DLD1 (cell line): ENCODE results near the gene CYP1B1.

ENCODE experiments used
- in situ Hi-C: cut with HindIII; loops from 2 replicates; pipeline ENCODE4 v1.10.0; 2017; ENCODE audit warnings: low sequenced_read_pairs

Gene CYP1B1

GRCh38 chr2:38076710-38077430 is 919 bp upstream of the CYP1B1 start:
- in situ Hi-C loops, result no loop called here

GRCh38 chr2:38076152-38076709 is 280 bp upstream of the CYP1B1 start:
- in situ Hi-C loops, result no loop called here

DNA sequence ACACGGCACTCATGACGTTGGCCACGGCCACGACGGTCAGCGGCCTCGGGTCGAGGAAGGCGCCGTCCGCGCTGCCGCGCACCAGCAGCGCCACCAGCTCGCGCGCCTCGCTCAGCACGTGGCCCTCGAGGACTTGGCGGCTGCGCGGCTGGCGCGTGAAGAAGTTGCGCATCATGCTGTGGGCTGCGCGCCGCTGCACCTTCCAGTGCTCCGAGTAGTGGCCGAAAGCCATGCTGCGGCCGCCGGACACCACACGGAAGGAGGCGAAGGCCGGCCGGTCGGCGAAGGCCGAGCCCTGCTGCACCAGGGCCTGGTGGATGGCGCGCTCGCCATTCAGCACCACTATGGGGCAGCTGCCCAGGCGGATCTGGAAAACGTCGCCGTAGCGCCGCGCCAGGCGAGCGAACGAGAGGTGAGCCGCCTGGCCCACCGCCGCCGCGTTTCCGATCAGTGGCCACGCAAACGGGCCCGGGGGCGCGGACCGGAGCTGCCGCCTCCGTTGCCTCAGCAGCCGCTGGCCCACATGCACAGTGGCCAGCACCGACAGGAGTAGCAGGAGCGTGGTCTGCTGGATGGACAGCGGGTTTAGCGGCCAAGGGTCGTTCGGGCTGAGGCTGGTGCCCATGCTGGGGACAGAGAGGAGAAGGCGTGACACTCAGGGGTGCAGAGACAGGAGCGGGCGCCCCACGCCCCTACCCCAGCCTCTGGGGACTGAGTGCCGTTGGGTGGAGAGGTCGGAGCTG is 1.0 kb downstream of the CYP1B1 start:
- in situ Hi-C loops, result no loop called here

DNA sequence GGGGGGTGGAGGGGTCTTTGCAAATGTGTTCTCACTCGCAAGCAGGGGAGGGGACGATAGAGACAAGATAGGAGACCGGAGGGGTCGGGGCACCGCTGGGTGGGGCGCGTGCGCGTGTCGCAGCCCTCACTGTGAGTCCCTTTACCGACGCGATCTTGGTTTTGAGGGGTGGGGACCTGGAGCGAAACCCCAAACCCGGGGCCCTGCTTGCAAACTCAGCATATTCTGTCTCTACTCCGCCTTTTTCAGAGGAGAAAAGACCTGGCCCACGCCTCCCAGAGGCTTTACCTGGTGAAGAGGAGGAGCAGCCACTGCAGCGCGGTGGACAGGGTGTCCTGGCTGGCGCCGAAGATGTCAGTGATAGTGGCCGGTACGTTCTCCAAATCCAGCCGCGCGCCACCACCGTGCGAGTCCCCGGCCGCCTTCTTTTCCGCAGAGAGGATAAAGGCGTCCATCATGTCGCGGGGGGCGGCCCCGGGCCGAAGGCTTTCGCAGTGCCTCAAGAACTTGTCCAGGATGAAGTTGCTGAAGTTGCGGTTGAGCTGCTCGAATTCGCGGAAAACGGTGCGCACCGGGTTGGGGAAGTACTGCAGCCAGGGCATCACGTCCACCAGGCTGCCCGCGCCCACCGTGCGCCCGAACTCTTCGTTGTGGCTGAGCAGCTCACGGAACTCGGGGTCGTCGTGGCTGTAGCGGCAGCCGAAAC is 1.7 kb downstream of the CYP1B1 start:
- in situ Hi-C loops, result no loop called here

DNA sequence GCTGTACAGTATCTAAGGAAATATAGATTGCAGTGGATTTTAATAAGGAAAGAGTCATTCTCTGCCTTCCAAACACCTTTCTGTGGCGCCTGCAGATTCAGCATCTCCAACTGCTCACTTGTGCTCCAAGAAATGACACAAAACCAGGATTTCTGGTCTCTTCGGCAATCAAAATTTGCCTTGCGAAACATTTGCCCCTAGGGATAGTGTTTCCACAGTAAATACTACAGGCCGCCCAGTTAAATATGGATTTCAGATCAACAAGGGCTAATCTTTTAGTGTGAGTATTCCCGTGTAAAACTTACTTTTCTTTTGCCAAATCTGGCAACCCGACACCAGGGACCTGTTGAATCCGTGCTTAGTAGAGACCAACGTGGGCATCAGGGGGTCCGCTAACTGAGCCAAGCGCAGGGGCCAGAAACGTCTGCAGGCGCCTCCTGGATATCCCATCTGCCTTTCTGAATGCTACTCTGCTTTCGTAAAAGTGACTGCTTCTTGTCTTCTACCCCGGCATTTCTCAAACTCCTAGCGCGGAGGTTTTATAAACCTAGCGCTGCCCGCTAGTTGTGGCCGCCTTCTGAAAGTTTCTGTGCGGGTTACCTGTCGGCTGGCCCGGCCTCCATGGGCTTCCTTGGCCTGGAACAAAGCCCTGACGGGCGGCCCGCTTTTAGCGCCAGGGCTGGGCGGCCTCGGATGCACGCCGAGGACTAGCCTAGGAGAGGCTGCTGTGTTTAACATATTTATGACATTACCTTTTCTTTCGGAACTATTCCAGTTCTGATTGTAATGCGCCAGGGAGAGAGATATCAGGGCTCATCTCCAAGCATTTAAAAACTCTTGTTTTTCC is 2.5 kb downstream of the CYP1B1 start:
- in situ Hi-C loops, result no loop called here

DNA sequence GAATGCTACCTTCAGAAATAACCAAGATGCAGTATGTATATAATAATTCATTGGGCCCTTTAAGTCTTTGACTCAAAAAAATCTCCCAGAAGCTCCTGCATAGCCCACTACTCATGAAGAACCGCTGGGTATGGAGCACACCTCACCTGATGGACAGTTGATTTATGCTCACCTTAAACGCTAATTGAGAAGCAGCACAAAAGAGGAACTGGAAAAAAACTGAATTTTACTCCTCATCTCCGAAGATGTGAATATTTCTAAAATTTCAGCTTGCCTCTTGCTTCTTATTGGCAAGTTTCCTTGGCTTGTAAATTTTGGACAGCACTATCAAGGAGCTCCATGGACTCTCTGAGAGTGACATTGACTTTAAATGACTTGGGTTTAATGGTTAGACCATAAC is 5.5 kb downstream of the CYP1B1 start:
- in situ Hi-C loops, result no loop called here

GRCh38 chr2:38068234-38068633 is 7.7 kb downstream of the CYP1B1 start:
- in situ Hi-C loops, result loop anchor here (5.0 kb wide), 1 partner anchor 89 kb away; no protein-coding TSS in a partner anchor

GRCh38 chr2:38066421-38067115 is 9.4 kb downstream of the CYP1B1 start:
- in situ Hi-C loops, result loop anchor here (5.0 kb wide), 1 partner anchor 91 kb away; no protein-coding TSS in a partner anchor

DNA sequence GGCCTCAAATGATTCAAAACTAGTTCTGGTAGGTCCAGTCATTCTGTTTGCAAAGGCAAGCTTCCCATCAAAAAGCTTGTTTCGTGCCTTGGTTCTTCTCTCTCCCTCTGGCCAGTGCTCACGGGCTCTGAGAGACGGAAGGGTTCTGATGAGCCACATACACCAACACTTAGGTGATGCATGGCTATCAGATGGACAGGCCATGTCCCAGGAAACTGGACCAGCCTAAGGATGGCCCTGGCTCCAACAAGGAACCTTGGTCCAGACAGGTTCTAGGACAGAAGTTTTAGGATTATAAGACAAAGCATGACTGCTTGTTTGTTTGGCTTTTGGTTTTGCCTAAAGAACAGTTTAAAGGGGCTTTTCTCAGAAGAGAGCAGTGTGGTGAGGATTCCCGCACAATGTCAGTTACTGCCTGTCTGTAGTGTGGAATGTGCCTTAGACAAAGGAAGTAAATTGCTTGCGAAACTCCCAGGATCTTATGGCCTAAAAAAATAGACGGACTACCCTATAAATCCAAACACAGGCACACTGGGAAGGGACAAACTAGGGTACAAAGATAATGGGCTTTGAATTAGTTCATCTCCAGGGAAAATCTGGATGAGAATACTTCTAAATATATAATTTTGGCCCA is 10.3 kb downstream of the CYP1B1 start:
- in situ Hi-C loops, result loop anchor here (5.0 kb wide), 1 partner anchor 92 kb away; no protein-coding TSS in a partner anchor

DNA sequence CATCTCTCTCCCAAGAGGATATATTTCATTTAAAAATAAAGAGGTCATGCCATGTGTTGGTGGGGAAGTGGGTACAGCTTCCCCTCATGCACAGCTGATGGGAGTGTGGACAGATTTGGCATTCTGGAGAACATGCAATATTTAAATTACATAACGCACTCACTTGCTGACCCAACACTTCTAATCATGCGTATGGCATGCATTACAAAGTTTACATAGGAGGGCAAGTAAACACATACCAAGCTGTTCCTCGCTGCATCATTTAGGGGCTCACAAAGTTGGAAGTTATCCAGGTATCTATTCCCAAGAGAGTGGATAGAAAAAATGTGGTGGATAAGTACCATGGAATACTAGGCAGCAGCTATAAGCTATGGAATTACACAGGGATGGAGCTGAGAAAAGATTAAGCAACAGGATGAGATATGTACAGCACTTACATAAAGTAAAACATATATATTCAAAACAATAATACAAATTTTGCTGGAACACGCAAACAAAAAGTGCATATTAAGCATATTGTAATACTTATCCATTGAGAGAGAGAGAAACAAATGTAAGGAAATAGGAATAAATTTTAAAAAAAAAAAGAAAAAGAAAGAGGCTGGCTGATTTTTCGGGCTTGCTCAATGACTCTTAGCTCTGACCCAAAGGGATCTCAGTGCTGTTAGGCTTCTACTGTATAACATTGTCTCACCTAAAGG is 11.0 kb downstream of the CYP1B1 start:
- in situ Hi-C loops, result loop anchor here (5.0 kb wide), 1 partner anchor 92 kb away; no protein-coding TSS in a partner anchor

DNA sequence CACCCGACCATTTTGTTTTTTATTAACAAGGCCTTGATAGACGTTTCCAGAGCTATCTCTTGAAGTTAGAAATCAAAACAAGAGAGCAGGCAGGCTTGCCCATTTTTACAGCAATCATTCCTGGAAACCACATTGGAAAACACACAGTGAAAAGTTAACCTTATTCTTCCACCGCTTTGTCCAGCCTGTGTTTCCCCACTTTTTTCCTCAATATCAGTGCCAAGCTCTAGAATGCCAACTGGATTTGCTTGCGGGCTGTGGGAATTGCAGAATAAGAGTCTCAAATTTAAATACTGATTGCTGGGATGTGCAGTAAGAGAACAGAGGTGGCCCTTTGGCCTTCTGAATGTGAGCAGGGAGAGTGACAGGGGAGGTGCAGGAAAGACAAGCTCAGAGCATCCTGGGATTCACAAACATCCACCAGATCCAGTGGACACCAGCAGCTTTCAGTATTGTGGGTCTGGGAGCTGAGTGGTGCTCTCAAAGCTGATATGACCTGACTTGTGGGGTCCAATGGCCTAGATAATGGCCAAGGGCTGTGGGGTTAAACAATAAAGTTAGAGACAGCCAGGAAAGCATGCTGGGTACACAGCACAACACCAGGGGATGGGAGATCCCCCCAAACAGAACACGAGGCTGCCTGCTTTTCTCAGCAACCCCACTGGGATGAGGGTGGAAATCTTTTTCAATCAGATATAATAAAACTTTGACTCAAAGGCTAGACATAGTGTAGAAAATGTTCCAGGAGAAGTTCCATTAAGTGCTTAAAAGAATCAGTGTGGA is 15.5 kb downstream of the CYP1B1 start:
- in situ Hi-C loops, result no loop called here

DNA sequence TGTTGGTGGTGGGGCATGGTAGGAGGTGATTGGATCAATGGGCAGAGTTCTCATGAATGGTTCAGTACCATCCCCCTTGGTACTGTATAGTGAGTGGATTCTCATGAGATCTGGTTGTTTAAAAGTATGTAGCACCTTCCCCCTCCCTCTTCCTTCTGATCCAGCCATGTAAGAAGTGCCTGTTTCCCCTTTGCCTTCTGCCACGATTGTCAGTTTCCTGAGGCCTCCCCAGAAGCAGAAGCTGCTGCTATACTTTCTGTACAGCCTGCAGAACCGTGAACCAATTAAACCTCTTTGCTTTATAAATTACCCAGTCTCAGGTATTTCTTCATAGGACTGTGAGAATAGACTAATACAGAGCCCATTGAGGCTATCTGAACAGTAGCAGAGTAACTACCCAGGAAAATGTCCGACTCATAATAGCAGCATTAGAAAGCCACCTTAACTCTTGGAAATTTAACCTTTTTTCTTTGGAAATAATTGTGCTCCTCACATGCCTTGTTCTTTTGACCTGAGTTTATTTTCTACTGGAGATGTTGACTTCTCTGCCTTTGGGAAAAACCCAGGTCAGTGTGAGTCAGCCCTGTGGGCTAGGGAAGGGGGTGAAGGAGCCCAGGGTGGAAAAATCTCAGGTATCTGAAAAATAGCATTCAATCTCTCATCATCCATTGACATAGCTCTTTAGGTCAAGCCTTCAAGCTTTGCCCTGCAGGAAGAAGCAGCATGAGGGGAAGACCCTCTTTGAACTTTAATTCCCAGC is 18.1 kb downstream of the CYP1B1 start:
- in situ Hi-C loops, result no loop called here

GRCh38 chr2:38056216-38056615 is 19.7 kb downstream of the CYP1B1 start:
- in situ Hi-C loops, result no loop called here

DNA sequence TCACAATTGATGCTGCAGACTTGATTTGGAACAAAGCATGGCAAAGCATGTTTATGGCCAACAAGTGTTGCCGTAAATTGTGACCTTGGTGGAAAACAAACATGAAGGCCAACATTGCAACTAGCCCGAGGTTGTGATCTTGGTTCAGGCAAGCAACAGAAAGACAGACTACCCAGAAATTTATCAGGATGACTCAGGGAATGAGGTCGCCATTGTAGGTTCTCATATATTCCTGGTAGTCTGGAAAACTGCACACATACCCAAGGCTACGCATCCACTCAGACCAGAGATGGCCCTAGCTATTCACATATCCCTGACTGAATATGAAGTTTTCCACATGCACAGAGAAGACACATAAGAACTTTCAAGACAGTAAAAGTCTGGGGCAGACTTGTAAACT is 30.1 kb downstream of the CYP1B1 start:
- in situ Hi-C loops, result no loop called here

DNA sequence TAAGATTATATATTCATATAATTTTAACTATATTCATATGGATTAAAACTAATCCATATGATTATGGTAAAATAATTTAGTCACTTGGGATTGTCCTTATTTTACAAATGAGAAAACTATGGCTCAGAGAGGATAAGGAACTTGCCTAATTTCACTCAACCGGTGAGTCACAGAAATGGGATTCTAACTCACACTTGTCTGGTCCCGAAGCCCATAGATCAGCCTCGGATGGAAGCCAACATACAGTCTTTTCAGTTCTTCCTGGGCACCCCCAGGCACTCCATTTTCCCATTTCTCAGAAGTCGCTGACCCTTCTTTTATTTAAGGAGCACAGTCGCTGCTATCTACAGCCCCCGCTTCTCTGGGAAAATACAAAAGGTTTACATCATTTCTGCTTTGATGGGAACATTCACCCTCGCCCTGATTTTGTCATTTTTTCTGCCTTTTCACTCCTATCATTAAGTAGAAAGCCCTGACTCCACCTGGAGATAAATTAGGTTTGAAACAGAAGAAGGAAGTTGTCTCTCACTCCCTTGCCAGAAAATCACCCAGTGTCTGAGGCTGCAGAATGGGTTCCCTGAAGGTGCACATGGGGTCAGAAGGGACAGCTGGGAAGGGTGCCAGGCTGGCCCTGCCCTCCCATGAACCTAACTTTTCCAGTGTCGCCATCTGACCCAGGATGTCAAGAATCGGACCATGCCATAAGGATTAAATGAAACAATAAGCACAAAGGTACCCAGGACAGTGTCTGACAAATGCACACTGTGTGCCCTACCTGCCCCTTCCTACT is 36.6 kb downstream of the CYP1B1 start:
- in situ Hi-C loops, result no loop called here

DNA sequence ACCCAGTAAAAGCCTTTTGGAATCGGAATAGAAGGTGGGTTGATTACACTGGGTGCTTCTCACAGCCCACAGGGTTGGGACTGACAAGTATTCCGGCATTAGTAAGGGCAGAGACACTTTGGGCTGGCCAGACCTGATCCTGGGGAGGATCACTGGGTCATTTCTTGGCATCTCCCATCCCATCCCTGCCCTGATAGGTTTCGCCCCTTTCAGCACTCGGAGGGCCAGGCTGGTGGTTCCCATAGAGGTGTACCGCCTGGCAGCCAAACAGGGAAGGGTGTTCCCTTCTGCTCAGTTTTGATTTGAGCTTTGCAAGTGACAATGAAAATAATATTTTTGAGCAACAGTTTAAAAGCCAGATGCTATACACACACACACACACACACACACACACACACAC is 37.3 kb downstream of the CYP1B1 start:
- in situ Hi-C loops, result no loop called here
